Astrocyte of the spinal cord (primary cell): ENCODE results near the gene TSSC4.

Experiments
- DNase-seq: peaks from one replicate; pipeline ENCODE4 v3.0.0; 2011; ENCODE audit warnings: low read depth, low spot score
- H3K4me3 ChIP-seq: 2 replicates; pipeline ENCODE4 v1.5.1; 2011; ENCODE audit warnings: low read depth, mild to moderate bottlenecking, low read length, moderate library complexity
- CTCF ChIP-seq: IDR thresholded peaks from 2 replicates; pipeline ENCODE4 v1.5.1; 2012; ENCODE audit warnings: low read depth, mild to moderate bottlenecking, low read length, inconsistent platforms
- in situ Hi-C: cut with HindIII; loops from 2 replicates; pipeline ENCODE4 v1.10.0; 2017; ENCODE audit warnings: low sequenced_read_pairs

TSSC4 gene

DNA sequence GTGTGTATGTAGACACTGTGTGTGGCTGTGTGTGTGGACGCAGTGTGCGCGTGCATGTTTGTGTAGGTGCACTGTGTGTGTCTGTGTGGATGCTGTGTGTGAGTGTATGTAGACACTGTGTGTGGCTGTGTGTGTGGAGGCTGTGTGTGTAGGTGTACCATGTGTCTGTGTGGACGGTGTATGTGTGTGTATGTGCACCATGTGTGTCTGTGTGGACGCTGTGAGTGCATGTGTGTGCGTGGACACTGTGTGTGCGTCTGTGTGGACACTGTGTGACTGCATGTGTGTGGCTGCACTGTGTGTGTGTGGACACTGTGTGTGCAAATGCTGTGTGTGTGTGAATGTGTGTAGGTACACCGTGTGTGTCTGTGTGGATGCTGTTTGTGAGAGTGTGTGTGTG lies 33.5 kb downstream of the TSSC4 start:
- no peak overlapping the region for H3K4me3 ChIP-seq
- DNase-seq: no peak
- in situ Hi-C loops: no loop called here
- TF ChIP-seq CTCF: no peak

- no peak for TF ChIP-seq CTCF
- in situ Hi-C loops: no loop called here
- no peak for DNase-seq
- H3K4me3 ChIP-seq: no peak overlapping the region
These were observed 34.1 kb downstream of the TSSC4 start for GRCh38 chr11:2434506-2435255.

GRCh38 chr11:2435288-2436012 lies 34.9 kb downstream of the TSSC4 start:
- no peak for TF ChIP-seq CTCF
- in situ Hi-C loops: no loop called here
- no peak for DNase-seq
- no peak overlapping the region for H3K4me3 ChIP-seq

DNA sequence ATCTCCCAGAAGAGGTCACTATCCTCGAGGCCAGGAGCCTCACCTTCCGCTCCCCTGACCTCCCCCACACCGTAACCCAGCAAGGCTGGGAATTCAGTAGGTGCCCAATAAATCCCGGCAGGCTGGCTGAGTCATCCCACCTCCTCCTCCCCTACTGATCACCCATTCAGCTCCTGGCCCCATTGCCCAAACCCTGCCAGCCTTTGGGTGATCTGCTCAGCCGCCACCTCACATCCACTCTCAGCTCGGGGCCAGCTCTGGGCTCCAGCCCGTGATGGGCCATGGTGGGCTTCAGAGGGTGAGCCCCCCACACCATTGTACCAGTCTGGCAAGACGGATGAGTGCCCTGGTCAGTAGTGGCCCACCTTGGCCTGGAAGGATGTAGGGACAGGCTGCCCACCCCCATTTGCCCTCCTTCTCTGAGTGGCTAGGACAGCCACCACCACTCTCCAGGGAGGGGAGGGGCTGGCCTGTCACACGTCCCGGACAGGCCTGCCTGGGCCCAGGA lies 35.5 kb downstream of the TSSC4 start:
- no peak for DNase-seq
- in situ Hi-C loops: no loop called here
- H3K4me3 ChIP-seq: no peak overlapping the region
- TF ChIP-seq CTCF: no peak

GRCh38 chr11:2436521-2437031 lies 36.0 kb downstream of the TSSC4 start:
- in situ Hi-C loops: no loop called here
- no peak for DNase-seq
- no peak for TF ChIP-seq CTCF
- H3K4me3 ChIP-seq: no peak overlapping the region

DNA sequence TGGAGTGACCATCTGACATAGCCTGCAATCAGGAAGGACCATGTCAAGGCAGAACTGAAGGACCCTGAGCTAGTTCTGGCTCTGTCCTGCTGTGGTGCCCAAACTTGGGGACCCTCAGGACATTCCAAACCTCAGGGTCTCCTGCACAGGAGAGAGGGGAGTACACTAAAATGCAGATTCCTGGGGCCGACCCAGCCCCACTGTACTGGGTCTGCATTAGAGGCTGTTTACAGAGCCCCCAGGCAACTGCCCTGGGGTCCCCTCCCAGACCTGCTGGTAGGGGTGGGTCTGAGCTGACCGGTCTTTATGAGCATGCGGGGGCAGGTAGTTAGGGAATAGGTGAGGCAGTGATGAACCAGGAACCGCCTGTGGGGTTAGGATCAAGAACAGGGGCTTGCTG lies 37.0 kb downstream of the TSSC4 start:
- in situ Hi-C loops: no loop called here

More for the DNA sequence above, 37.0 kb downstream of the TSSC4 start:
- no peak overlapping the region for H3K4me3 ChIP-seq
- no peak for DNase-seq
- no peak for TF ChIP-seq CTCF
